Stimulated activated CD8-positive, alpha-beta memory T cell treated with anti-CD3 and anti-CD28 coated beads, Interleukin-12 subunit alpha, Interleukin-12 subunit beta, amount 100 ng/mL, for 4 hours (primary cell): Measurements from ENCODE around the gene STARD8.
"Not testable (repeated sequence)": the region's sequence is repeated elsewhere in the genome, so short reads cannot be mapped to it uniquely, and the experiment has no call there.

Source experiments
- DNase-seq: peaks from one replicate; pipeline ENCODE4 v3.0.0-alpha.2; 2020; ENCODE audit warnings: low read depth

STARD8 gene

DNA sequence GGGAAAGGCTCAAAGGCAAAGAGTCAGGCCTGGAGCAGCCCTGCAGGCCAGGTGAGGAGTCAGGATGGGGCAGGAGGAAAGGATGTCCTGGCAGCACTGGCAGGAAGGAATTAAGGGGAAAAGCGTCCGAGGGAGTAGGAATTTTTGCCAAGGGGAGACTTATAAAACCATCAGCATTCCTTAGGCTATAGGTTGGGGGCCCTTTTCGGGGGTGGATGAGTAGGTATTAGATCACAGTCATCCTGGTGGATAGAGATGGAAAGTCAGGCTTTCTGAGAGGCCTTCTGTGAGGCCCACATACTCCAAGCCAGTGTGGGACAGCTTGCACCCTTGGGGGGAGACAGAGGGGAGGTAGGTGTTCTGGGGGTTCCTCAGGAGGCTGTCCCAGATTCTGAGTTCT lies 12.3 kb downstream of the STARD8 start:
- DNase-seq, result no peak

DNA sequence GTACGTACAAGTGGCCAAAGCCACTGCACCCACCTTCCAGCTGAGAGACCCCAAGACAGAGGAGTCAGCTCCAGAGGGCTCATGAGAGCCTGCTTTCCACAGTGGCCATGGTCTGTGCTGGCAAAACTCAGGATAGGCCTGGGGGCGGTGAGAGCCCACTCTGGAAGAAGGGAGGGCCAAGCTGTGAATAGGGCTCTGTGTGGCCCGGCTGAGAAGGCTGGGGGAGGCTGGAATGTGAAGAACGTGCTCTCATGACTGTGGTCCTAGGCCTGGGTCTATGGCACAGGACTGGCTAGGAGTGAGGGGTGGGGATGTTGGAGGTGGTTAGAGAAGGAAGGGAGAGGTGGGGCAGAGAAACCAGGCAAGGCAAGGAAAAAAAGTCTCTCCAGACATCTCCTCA lies 13.3 kb downstream of the STARD8 start:
- DNase-seq, result no peak

DNA sequence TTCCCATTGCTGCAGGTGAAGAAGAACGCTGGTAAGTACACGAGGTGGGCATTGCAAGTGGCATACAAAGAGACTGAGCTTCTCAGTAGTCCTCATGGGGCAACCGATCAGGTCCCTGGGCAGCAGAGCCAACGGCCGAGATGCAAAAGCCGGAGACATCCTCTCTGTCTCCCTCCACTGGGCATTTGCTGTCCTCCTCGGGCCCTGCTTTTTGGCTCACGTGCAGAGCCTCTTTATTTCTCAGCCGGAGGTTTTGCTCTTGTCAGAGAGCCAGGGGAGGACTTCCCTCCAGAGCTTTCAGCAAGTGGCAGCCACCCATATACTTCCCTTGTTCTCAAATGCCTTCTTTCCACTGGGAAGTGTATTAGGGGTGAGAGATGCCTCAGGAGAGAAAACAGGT lies 18.0 kb downstream of the STARD8 start:
- no peak for DNase-seq

DNA sequence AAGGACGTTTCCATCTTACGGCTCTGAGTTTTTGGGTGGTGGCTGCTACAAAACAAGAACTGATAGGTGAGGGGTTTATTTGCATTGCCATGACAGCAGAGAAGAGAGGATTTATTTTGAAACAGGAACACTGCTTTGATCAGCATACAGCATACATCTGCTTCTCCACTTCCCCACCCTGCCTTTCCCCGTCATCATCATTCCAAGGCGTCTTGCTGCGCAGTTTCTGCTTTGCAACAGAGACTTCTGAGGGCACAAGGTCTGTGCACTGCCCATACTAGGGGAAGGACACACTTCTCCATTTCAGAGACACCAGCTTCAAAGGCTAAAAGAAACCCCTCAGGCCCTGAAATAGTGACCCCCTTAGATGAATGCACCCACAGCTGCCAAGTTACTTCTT lies 19.1 kb downstream of the STARD8 start:
- DNase-seq, result no peak

DNA sequence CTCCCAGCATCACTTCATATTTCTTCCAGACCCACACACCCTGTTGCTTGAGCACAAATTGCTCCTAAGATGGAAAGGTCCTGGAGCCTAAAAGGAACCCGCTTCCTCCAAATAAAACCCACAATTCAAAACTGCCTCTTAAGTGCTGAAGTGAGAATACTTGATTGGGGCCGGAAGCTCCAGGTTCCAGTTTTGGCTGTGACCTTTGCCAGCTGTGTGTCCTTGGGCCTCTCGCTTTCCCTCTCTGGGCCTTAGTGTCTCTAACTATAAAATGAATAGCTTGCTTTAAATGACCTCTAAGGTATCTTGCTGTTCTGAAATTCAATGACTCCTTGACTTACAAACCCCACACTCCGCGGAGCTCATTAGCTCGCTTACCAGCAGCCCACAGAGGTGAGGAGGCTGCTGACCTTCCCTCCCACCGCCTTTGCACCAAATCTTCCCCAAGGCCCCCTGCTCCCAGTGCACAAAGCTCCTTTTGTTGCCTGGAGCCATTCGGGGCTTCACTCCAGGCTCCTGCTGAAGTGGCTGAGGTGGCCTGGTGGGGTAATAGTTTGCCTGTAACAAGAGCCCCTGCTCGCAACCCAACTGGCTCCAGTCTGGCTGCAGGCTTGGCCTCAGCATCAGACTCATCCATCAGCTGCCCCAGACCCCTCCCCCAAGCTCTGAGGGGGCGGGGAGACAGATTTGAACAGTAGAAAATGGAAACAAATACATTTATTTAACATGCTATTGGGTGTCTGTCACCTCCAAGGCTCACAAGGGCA lies 21.8 kb downstream of the STARD8 start:
- DNase-seq, result no peak

DNA sequence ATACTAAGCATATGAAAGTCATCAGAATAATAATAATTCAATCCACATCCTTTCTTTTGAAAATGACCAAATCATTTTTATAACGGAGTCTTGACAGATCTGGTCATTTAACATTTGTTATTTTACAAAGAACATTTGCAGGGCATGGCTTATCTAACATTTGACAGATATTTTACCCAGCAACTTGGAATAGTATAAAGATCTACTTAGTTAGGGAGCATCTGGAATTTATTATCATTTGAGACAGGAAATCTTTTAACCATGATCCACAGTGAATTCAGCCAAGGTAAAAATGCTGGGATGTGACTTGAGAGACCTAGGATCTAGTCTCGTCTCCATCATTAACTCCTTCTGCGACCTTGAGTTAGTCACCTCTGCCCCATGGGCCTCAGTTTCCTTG lies 22.4 kb downstream of the STARD8 start:
- no peak for DNase-seq

DNA sequence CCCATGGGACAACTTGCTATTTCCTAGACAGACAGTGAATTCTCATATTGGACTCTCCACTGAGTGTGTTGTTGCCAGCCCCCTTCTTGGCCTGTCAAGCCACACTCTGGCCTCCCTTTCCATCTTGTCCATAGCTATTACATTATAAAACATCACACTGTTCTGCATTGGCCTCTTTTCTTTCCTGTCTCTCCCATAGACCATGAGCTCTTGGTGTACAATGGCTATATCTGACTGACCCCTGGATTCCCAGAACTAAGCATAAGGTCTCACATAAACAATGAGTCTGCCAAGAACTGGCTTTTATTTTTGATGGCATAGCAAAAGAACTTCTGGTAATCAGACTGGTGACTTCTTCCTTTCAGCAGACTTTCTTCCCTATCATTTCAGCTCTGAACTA lies 23.8 kb downstream of the STARD8 start:
- DNase-seq, result no peak

DNA sequence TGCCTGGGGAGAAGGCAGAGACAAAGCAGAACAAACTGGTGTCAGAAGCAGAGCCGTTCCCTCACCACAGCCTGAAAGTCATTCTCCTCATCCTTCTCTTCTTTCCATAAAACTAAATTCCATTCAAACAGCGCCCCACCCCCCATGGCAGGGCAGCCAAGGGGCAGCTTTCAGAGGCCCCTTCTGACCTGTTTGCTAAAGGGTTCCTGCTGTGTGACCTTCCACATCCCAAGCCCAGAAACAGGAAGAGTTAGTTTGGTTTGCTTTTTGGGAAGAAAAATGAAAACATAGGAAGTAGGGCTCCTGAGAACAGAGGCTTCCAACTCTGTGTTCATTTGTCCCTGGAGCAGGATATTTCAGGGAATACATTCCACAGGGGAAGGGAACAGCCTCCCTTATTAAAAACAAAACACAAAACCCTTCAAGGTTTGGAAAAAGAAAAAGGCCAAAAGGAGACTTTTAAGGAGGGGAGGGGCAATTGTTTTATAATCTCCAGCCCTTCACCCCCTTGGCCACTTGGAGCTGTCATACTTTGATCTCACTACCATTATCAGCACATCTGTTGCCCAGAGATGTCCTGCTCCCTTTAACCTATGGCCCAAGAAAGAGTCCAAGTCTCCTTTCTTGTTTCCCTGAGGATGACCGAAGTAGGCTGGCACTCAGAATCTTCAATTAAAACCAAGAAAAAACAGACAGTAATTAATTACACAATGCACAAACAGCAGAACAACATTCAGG lies 25.3 kb downstream of the STARD8 start:
- no peak for DNase-seq

DNA sequence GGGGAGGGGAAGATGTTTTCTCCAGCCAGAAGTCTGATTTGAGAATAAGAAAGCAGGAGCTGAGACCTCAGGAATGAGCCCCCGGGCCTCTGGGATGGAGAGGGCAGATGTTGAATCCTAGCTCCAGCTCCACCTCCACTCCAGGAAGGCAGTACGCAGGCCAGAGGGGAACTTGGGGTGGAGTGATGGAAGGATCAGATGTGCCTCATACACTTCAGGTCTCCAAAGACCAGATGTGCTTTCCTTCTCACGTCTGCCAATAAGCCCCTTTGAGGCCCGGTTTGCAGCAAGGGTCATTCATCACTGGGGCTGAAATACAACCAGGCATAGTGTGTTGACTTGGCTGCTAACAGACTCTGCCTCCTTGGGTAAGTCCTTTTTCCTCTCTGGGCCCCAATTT lies 28.1 kb downstream of the STARD8 start:
- no peak for DNase-seq

DNA sequence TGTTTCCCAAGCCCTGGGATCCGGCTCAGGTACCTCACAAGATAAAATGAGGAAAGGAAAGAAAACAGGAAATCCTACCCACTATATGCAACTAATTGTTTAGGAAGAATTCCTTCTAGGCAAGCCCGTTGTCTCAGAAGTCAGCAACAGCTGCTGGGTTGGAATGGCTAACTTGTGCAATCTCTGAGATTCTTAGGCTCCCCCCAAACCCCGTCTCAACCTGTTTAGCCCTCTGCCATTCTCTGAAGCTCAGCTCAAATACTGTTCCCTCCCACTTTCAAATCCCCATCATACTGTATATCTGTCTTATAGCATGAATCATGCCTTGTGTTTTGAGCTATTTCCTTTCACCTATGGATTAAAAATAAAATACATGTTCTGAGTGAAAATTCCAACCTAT lies 28.9 kb downstream of the STARD8 start:
- no peak for DNase-seq

DNA sequence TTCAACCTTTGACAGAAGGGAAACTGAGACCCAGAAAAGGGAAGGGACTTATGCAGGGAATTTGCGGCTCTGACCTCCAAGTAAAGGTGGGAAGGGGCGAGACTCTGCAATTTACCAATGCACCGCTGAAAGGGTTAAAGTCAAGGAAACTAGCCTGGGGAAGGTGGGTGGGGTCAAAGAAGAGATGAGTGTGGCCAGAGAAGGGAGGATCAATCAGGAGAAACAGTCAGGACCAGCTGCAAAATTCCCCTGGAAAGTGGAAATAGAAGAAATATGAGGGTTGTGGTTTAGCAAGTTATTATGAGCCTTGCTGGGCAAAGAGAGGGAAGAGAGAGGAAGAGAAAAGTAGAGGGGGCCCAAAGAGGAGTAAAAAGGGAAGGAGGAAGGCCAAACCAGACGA lies 30.5 kb downstream of the STARD8 start:
- DNase-seq, result no peak

DNA sequence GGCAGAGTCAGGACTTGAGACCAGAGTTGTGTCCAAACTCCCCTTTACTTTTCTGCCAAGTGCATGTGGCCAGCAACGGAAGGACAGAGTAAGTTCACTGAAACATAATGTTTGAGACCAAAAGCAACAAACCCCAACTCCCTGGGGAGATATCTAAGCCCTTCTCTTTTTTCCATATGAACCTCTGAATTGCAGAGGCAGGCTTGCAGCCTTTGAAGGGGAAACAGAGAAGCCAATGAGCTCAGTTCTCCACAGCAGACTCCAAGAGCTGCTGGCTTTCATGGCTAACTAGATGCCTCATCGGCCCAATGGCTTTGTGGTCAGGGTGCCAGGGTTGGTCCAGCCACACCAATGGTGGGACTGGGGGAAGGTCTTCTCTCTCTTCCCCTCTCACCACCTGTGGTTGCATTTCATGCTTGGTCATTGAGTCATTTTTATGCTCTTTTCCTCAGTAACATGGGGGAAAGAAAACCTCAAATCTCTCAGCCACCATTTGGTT lies 34.0 kb downstream of the STARD8 start:
- no peak for DNase-seq

DNA sequence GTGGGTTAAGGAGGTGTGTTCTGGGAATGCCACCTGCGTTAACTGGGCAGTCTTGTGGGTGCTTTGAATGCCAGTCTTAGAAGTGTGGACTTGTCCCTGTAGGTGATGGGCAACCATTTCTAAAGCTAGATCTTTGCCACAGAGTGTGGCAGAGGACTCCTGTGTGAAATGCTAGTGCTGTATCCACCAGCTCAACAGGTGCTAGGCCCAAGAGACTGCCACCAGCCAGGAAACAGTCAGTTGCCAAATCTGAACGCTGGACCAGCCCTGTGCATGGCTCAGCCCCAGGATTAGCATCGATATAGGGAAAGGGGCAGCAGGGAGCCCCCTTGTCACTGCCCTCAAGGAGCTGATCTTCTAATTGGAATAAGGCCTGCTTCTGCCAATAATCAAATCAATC lies 35.3 kb downstream of the STARD8 start:
- no peak for DNase-seq

DNA sequence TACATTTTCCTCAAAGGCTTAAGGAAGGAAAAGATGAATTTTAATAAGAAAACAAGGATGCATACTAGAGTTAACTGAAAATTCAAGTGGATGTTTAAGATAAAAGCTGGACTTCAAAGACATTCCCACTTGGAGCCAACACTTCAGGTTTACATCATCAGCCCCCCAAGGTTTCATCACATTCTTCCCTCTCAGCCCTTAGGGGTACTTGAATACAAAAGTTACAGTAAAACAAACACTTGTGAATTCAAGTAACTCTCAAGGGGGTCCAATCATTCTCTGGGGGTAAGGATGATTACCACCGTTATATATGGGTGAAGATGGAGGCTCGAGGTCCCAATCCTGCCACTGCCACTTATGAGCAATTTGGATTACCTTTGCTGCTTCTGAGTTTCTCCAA lies 36.1 kb downstream of the STARD8 start:
- DNase-seq, result no peak

DNA sequence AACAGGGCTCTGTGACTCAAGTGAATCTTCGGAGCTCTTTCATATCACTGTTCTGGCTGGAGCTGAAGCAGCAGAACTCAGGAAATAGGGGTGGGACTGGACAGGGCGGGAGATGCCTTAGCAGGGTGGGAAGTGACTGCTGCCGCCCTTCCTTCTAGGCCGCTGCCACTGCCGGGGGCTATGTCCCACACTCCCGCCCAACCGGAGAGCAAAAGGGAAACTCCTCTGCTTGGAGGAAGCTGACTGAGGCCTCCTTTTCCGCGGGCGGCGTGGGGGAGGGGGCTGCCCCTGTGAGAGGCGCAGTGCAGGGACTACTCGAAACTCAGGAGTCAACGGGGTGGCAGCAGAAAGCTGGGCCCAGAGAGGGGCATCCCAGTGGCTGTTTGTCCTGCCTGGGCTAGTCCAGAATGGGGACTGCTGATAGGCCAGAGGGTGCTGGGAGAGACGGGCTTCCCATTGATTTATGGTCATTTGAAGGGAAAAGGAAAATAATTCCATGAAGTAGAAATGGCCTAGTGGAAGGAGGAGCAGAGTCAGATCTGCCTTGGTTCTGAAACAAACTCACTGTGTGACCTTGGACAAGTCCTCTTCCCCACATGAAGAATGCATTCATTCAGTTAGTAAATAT lies 36.9 kb downstream of the STARD8 start:
- no peak for DNase-seq

DNA sequence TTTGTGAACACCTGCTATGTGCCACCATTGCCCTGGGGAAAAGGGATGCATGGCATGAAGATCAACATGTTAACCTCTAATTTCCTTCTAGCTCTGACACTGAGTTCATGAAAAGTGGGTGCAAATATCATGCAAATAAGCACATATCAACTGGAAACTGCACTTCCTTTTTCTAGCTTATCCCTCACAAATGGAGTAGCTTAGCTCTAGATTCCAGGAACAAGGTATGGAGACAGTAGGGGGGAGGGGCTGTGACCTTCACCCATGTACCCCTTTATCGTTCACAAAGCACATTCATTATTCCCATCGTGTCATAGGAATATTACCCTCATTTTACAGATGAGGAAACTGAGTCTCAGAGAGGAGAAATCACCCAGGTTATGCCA lies 37.4 kb downstream of the STARD8 start:
- DNase-seq, result no peak

DNA sequence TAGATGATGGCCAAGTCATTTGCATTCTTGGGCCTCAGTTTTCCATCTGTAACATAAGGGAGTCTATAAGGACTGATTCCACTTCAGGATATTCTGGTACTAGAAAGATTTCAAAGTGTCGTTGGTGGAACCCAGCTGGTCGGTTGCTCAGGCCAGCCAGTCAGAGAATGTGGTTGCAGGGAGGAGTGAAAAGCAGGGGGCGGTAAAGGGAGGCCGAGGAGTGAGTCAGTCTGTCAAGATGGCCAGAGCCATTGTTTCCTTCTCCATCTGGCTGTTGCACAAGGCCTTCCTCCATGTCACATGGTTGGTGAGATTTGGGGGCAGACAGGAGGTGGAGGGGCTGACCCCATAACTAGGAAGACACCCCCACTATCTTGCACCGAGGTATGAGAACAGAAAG lies 38.2 kb downstream of the STARD8 start:
- no peak for DNase-seq

DNA sequence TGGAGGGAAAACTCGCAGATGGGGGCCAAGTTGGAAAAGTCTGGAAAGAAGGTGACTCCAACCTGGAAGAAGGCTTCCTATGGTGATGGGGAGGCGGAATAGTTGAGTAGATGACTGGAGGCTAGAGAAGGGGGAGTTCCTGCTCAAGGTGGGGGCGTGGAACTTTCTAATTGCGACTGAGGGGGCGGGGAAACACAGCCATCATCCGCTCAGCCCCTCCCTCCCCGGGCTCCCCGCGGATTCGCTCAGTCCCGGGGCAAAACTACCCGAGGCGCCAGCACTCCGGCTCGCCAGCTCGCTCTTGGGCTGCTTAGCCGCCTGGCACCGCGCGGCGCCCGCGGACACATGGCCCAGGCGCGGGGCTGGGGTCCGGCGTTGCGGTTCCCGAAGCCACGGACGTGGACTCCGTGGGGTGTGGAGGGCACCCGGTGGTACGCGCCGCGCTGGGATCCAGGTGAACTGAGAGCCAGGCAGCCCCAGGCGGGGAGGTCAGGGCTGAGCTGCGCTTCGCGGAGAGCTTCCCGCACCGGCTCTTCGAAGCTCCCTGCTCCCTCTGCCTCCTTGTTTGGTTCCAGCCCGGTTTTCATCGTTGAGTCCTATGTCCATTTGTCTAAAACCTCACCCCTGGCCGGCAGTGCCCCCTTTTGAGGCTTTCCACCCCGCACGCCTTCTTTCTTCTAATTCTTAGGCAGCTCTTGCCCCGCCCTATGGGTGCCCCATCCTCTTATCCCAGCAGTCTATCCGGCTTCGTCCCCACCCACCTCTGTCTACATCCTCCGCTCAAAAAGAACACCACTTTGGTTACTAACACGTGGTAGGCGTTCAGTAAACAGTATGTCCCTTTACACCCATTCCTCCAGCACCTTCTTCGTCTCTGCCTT lies 38.9 kb downstream of the STARD8 start:
- no peak for DNase-seq

DNA sequence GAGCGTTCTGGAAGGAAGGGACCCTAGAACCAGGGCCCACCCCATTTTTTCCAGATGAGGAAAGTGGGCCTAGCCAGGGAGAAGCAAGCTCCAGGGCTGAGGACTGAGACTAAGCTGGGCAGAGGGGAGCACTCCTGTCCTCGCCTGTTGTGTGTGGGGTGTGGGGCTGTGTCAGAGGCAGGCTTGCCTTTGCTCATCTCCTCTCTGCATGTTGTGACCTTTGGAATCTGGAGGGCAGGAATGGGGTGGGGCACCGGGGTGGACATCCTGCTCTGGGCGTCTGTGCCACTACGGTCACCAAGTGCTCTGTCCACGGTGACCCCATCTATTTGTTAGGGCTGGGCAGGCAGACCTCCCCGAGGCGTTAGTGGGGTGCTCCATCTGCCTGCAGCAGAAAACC lies 41.5 kb downstream of the STARD8 start:
- DNase-seq, result not testable (repeated sequence)

DNA sequence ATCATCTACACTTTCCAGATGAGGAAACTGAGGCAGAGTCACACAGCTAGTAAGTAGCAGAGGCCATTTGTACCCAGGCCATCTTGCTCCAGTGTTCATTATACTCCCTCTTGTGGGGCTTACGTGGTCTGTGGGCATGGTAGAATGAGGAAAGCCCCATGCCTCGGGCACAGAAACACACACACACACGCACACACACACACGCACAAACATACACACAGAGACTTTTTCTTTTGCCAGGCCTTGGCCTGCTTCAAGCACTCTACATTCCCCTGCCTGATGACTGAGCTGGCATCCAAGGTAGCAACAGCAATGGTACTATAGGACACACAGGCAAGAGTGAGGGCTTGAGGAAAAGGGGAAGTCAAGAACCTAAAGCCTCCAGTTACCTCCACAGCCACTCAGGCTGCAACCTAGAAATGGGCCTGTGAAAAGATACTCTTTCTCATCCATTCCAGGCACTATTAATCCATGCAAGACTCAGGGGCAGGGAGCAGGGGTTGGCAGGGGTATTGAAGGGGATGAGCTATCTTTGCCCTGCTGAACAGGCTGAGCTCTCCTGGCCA lies 43.6 kb downstream of the STARD8 start:
- DNase-seq, result no peak

DNA sequence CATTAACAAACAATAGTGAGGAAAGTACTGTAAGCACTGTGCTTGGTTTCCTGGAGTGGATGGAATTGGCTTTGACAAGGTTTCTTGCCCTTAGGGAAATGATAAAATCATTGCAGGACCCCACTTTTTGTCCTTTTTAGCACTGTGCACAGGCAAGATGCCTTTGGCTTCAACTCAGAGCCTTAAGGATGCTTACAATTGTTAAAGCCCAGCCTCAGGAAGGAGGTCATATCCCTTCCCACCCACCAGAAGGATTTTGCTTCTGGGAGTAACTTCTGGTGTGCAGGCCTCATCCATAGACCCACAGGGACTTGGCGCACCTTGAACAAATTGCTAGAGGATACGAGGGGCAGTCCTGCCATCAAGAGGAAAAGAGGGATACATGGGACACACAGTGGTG lies 44.5 kb downstream of the STARD8 start:
- DNase-seq, result no peak

DNA sequence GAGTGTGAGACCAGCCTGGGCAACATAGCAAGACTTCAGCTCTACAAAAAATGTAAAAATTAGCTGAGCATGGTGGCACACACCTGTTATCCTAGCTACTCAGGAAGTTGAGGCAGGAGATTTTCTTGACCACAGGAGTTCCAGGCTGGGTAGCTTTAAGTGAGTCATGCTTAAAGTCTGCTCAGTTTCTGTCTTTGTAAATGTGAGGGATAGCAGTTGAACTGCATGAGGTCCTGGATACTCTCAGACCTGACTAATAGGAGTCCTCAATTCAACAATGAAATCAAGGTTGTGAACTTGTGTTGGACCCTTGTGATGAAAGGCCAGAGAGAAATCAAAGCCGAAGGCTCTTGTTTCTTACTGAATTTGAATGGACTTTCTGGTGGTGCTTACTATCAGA lies 45.2 kb downstream of the STARD8 start:
- no peak for DNase-seq
